ENCODE data around the gene RTRAF.

RTRAF gene

GRCh38 chr14:52007637-52008036 lies 18.3 kb downstream of the RTRAF start:
- H3K27ac ChIP-seq (ENCODE audit: low read length) = no peak overlapping the region
- no peak overlapping the region for H2AFZ ChIP-seq (ENCODE audit: low read depth, low read length)
- H3K36me3 ChIP-seq (replicated peaks; ENCODE audit: low read depth, low read length) = peaks cover 78% of the 10 kb centered on the region
- no peaks in the 10 kb centered on the region for H3K79me2 ChIP-seq (ENCODE audit: low read length)
- no peak overlapping the region for H3K9ac ChIP-seq (ENCODE audit: low read length)
- TF ChIP-seq CTCF (IDR thresholded peaks at IDR 0.05; ENCODE audit: low read depth, low read length) = no peak
- TF ChIP-seq EZH2phosphoT487 (IDR thresholded peaks at IDR 0.05; ENCODE audit: low read depth) = no peak
- no peak overlapping the region for H3K4me2 ChIP-seq (ENCODE audit: low read length)
- no peaks in the 10 kb centered on the region for H3K9me3 ChIP-seq (ENCODE audit: insufficient read depth, low read length)
- no peaks in the 10 kb centered on the region for H4K20me1 ChIP-seq (ENCODE audit: insufficient read depth, low read length)
- no peaks in the 10 kb centered on the region for H3K27me3 ChIP-seq (ENCODE audit: low read depth, low read length)
- no peak overlapping the region for H3K4me3 ChIP-seq (ENCODE audit: low read length)
- no peaks in the 10 kb centered on the region; the same call in 1 of the 2 replicates for H3K4me1 ChIP-seq (ENCODE audit: low read length)

DNA sequence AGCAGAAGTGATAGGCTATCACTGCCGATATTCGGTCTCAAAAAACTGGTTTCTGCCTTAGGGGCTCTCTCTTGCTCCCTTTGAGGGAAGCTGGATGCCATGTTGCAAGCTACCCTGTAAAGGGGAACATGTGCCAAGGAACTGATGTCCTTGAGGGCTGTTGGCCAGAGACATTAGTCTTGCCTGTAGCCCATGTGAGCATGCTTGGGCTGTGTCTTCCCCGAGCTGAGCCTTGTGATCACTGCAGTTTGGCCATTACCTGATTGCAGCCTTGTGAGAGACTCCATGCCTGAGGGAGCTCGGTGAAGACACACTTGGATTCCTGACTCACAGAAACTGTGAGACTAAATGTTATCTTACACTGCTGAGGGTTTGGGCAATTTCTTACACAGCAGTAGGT lies 18.8 kb downstream of the RTRAF start:
- H3K4me1 ChIP-seq (ENCODE audit: low read length) = no peaks in the 10 kb centered on the region; the same call in 1 of the 2 replicates
- TF ChIP-seq EZH2phosphoT487 (IDR thresholded peaks at IDR 0.05; ENCODE audit: low read depth) (no peak), CTCF (IDR thresholded peaks at IDR 0.05; ENCODE audit: low read depth, low read length) (no peak)
- H3K27ac ChIP-seq (ENCODE audit: low read length) = no peak overlapping the region
- H4K20me1 ChIP-seq (ENCODE audit: insufficient read depth, low read length) = no peaks in the 10 kb centered on the region
- no peak overlapping the region for H3K4me2 ChIP-seq (ENCODE audit: low read length)
- H3K4me3 ChIP-seq (ENCODE audit: low read length) = no peak overlapping the region
- no peak overlapping the region for H3K9ac ChIP-seq (ENCODE audit: low read length)
- no peaks in the 10 kb centered on the region for H3K27me3 ChIP-seq (ENCODE audit: low read depth, low read length)
- no peaks in the 10 kb centered on the region for H3K9me3 ChIP-seq (ENCODE audit: insufficient read depth, low read length)
- H3K36me3 ChIP-seq (replicated peaks; ENCODE audit: low read depth, low read length) = peaks cover 74% of the 10 kb centered on the region
- H3K79me2 ChIP-seq (ENCODE audit: low read length) = no peaks in the 10 kb centered on the region
- no peak overlapping the region for H2AFZ ChIP-seq (ENCODE audit: low read depth, low read length)

GRCh38 chr14:52010173-52010693 lies 20.9 kb downstream of the RTRAF start:
- peaks cover 60% of the 10 kb centered on the region for H3K36me3 ChIP-seq (replicated peaks; ENCODE audit: low read depth, low read length)
- H3K9ac ChIP-seq (ENCODE audit: low read length) = no peak overlapping the region

GRCh38 chr14:52011523-52011922 lies 22.2 kb downstream of the RTRAF start:
- no peaks in the 10 kb centered on the region for H3K9me3 ChIP-seq (ENCODE audit: insufficient read depth, low read length)
- no peak for TF ChIP-seq EZH2phosphoT487 (IDR thresholded peaks at IDR 0.05; ENCODE audit: low read depth)
- no peak for TF ChIP-seq CTCF (IDR thresholded peaks at IDR 0.05; ENCODE audit: low read depth, low read length)
- no peaks in the 10 kb centered on the region for H3K27me3 ChIP-seq (ENCODE audit: low read depth, low read length)
- H3K4me2 ChIP-seq (ENCODE audit: low read length) = no peak overlapping the region
- no peak overlapping the region for H3K4me3 ChIP-seq (ENCODE audit: low read length)
- peaks cover 48% of the 10 kb centered on the region for H3K36me3 ChIP-seq (replicated peaks; ENCODE audit: low read depth, low read length)
- H3K27ac ChIP-seq (ENCODE audit: low read length) = no peak overlapping the region
- H4K20me1 ChIP-seq (ENCODE audit: insufficient read depth, low read length) = no peaks in the 10 kb centered on the region
- no peaks in the 10 kb centered on the region for H3K79me2 ChIP-seq (ENCODE audit: low read length)
- no peak overlapping the region for H2AFZ ChIP-seq (ENCODE audit: low read depth, low read length)
- no peaks in the 10 kb centered on the region; the same call in 1 of the 2 replicates for H3K4me1 ChIP-seq (ENCODE audit: low read length)
- no peak overlapping the region for H3K9ac ChIP-seq (ENCODE audit: low read length)

More at GRCh38 chr14:52010173-52010693, 20.9 kb downstream of the RTRAF start:
- H3K27ac ChIP-seq (ENCODE audit: low read length) = no peak overlapping the region
- no peaks in the 10 kb centered on the region for H3K79me2 ChIP-seq (ENCODE audit: low read length)
- no peaks in the 10 kb centered on the region for H4K20me1 ChIP-seq (ENCODE audit: insufficient read depth, low read length)
- no peak overlapping the region for H3K4me2 ChIP-seq (ENCODE audit: low read length)
- H3K4me1 ChIP-seq (ENCODE audit: low read length) = no peaks in the 10 kb centered on the region; the same call in 1 of the 2 replicates
- no peak overlapping the region for H3K4me3 ChIP-seq (ENCODE audit: low read length)
- no peak overlapping the region for H2AFZ ChIP-seq (ENCODE audit: low read depth, low read length)
- no peaks in the 10 kb centered on the region for H3K27me3 ChIP-seq (ENCODE audit: low read depth, low read length)
- TF ChIP-seq CTCF (IDR thresholded peaks at IDR 0.05; ENCODE audit: low read depth, low read length) = no peak
- no peak for TF ChIP-seq EZH2phosphoT487 (IDR thresholded peaks at IDR 0.05; ENCODE audit: low read depth)
- H3K9me3 ChIP-seq (ENCODE audit: insufficient read depth, low read length) = no peaks in the 10 kb centered on the region

Data from OCI-LY3 (cell line).